ENCODE results near the gene CLN5.
"Not testable (repeated sequence)": the region's sequence is repeated elsewhere in the genome, so short reads cannot be mapped to it uniquely, and the experiment has no call there.

Gene CLN5

GRCh38 chr13:76976490-76976889 lies 15.4 kb upstream of the CLN5 start:
- no peak for DNase-seq

- DNase-seq: no peak
These were observed 15.0 kb upstream of the CLN5 start for GRCh38 chr13:76976929-76977328.

- DNase-seq: peak; percentile 55
These were observed 11.7 kb upstream of the CLN5 start for GRCh38 chr13:76980075-76980718.

- no peak for DNase-seq
These were observed 9.8 kb upstream of the CLN5 start for GRCh38 chr13:76982061-76982460.

GRCh38 chr13:76983676-76984075 lies 8.2 kb upstream of the CLN5 start:
- DNase-seq: no peak

GRCh38 chr13:76991432-76991795 lies 467 bp upstream of the CLN5 start:
- no peak for DNase-seq

- no peak for DNase-seq
These were observed 694 bp downstream of the CLN5 start for GRCh38 chr13:76992548-76993001.

GRCh38 chr13:76993021-76993420 lies 1.1 kb downstream of the CLN5 start:
- DNase-seq: no peak

GRCh38 chr13:76993473-76993872 lies 1.6 kb downstream of the CLN5 start:
- no peak for DNase-seq

GRCh38 chr13:76994281-76994680 lies 2.4 kb downstream of the CLN5 start:
- no peak for DNase-seq

- no peak for DNase-seq
These were observed 8.6 kb downstream of the CLN5 start for GRCh38 chr13:77000475-77000874.

- DNase-seq: no peak
These were observed 9.7 kb downstream of the CLN5 start for GRCh38 chr13:77001540-77001939.

- no peak for DNase-seq
These were observed 10.2 kb downstream of the CLN5 start for GRCh38 chr13:77001963-77002587.

GRCh38 chr13:77002590-77003190 lies 10.8 kb downstream of the CLN5 start:
- DNase-seq: no peak

- DNase-seq: not testable (repeated sequence)
These were observed 16.5 kb downstream of the CLN5 start for GRCh38 chr13:77008337-77008736.

GRCh38 chr13:77009011-77009410 lies 17.1 kb downstream of the CLN5 start:
- DNase-seq: no peak

- DNase-seq: not testable (repeated sequence)
These were observed 17.8 kb downstream of the CLN5 start for GRCh38 chr13:77009719-77010118.

GRCh38 chr13:77013853-77014542 lies 22.1 kb downstream of the CLN5 start:
- no peak for DNase-seq

- no peak for DNase-seq
These were observed 23.2 kb downstream of the CLN5 start for GRCh38 chr13:77014906-77015685.

- DNase-seq: no peak
These were observed 24.5 kb downstream of the CLN5 start for GRCh38 chr13:77016251-77016812.

- DNase-seq: no peak
These were observed 25.2 kb downstream of the CLN5 start for GRCh38 chr13:77016888-77017623.

- DNase-seq: no peak
These were observed 27.9 kb downstream of the CLN5 start for GRCh38 chr13:77019756-77020155.
